ENCODE measurements around the gene RAPGEF5.

- no peak for TF ChIP-seq CTCF (IDR thresholded peaks at IDR 0.05; ENCODE audit: low read depth, low read length, missing input control)
- no peak for TF ChIP-seq EGR1 (IDR thresholded peaks at IDR 0.05; ENCODE audit: low read depth in 2 of 2)
- no peak for TF ChIP-seq MAX (IDR thresholded peaks at IDR 0.05)
- no peak for TF ChIP-seq JUND (IDR thresholded peaks at IDR 0.05)
- TF ChIP-seq TAF1 (conservative IDR thresholded peaks at IDR 0.05) = no peak
- TF ChIP-seq ATF3 (IDR thresholded peaks at IDR 0.05) = no peak
Measured at GRCh38 chr7:22137026-22137425, 219.9 kb downstream of the RAPGEF5 start.
